SU-DHL-6 (cell line): ENCODE measurements around the gene VWA5B1.

ENCODE experiments used
- H2AFZ ChIP-seq: fragments of 200-600 bp; sonication (generic); 2 replicates; pipeline ENCODE4 v1.6.1; 2014; ENCODE audit warnings: low read depth, mild to moderate bottlenecking, moderate library complexity, mixed read lengths, antibody characterized with exemption, low read length; ENCODE audit not compliant: severe bottlenecking
- H3F3A ChIP-seq: fragments of 200-600 bp; shearing (Covaris generic); 2 replicates; pipeline ENCODE4 v1.6.0; 2016; ENCODE audit warnings: antibody characterized with exemption, mild to moderate bottlenecking; ENCODE audit not compliant: insufficient read depth
- H3K27ac ChIP-seq: fragments of 200-600 bp; sonication (generic); 2 replicates; pipeline ENCODE4 v1.5.1; 2016; ENCODE audit warnings: low read depth, mild to moderate bottlenecking, low read length, moderate library complexity, mixed read lengths
- H3K27me3 ChIP-seq: fragments of 200-600 bp; sonication (generic), shearing (Covaris generic); 2 replicates; pipeline ENCODE4 v1.6.0; 2014; ENCODE audit warnings: mild to moderate bottlenecking, low read length
- H3K36me3 ChIP-seq: fragments of 200-600 bp; sonication (generic); 2 replicates; pipeline ENCODE4 v1.6.1; 2014; ENCODE audit warnings: mild to moderate bottlenecking, low read length, mixed read lengths
- H3K4me2 ChIP-seq: fragments of 300-600, 200-600 bp; shearing (Covaris generic), sonication (generic); 2 replicates; pipeline ENCODE4 v1.6.0; 2014; ENCODE audit warnings: low read length, low read depth, mild to moderate bottlenecking; ENCODE audit not compliant: poor library complexity, severe bottlenecking
- H3K4me3 ChIP-seq: fragments of 200-600 bp; sonication (generic); 2 replicates; pipeline ENCODE4 v1.5.1; 2014; ENCODE audit warnings: antibody characterized with exemption, low read length, mild to moderate bottlenecking, mixed read lengths; ENCODE audit not compliant: insufficient read depth, poor library complexity, severe bottlenecking
- H3K79me2 ChIP-seq: fragments of 200-600 bp; sonication (generic); 2 replicates; pipeline ENCODE4 v1.6.1; 2014; ENCODE audit warnings: mild to moderate bottlenecking, low read length, moderate library complexity; ENCODE audit not compliant: insufficient read depth
- H3K9ac ChIP-seq: fragments of 200-600 bp; sonication (generic); 2 replicates; pipeline ENCODE4 v1.7.0; 2014; ENCODE audit warnings: mild to moderate bottlenecking, low read length
- H3K9me2 ChIP-seq: fragments of 200-600 bp; sonication (generic); replicated peaks from 2 replicates; pipeline ENCODE4 v1.6.1; 2014; ENCODE audit warnings: low read length; ENCODE audit not compliant: insufficient read depth
- H3K9me3 ChIP-seq: fragments of 200-600 bp; sonication (generic); 2 replicates; pipeline ENCODE4 v1.6.1; 2014; ENCODE audit warnings: low read length, mixed read lengths; ENCODE audit not compliant: insufficient read depth
- H4K20me1 ChIP-seq: fragments of 200-600 bp; sonication (generic); 2 replicates; pipeline ENCODE4 v1.6.1; 2014; ENCODE audit warnings: low read depth, mild to moderate bottlenecking, antibody characterized with exemption, low read length, moderate library complexity, mixed read lengths
- EZH2phosphoT487 ChIP-seq: fragments of 200-600 bp; sonication (generic), shearing (Covaris generic); conservative IDR thresholded peaks from 2 replicates; pipeline ENCODE4 v1.6.1; 2018; ENCODE audit warnings: mild to moderate bottlenecking, antibody characterized with exemption, low read length, moderate library complexity, mixed read lengths
- TF ChIP-seq, protein P1 (sequence below): fragments of 200-600 bp; sonication (generic); IDR thresholded peaks from one replicate; pipeline ENCODE4 v1.5.1; 2017; ENCODE audit warnings: antibody characterized with exemption, mild to moderate bottlenecking, low read length, moderate library complexity; ENCODE audit not compliant: insufficient read depth, poor library complexity, severe bottlenecking

Gene VWA5B1

DNA sequence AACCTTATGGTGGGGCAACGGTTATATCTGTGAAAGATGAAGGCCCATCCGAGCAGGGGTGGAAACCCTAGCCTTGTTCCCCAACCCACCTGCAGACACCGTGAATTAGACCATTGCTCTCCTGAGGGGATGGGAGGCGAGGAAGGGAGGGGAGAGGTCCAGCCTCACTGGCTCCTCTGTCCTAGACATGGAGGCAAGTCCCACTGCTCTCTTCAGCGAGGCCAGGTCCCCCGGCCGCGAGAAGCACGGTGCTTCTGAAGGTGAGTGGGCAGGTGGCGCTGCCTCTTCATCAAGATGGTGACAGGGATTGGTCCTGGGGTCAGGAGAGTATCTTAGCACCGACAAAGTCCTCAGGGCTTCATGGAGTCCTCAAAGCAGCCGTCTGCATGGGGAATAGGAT, 59.3 kb downstream of the VWA5B1 start:
- H3K4me3 ChIP-seq, result no peak overlapping the region
- no peak overlapping the region for H3K9ac ChIP-seq
- H3K27ac ChIP-seq, result no peak overlapping the region
- no peaks in the 10 kb centered on the region for H3K27me3 ChIP-seq
- H3K9me3 ChIP-seq, result no peaks in the 10 kb centered on the region
- no peaks in the 10 kb centered on the region for H3K79me2 ChIP-seq
- no peak overlapping the region for H2AFZ ChIP-seq
- H3F3A ChIP-seq, result no peaks in the 10 kb centered on the region
- TF ChIP-seq EZH2phosphoT487, result no peak
- TF ChIP-seq, protein P1, sequence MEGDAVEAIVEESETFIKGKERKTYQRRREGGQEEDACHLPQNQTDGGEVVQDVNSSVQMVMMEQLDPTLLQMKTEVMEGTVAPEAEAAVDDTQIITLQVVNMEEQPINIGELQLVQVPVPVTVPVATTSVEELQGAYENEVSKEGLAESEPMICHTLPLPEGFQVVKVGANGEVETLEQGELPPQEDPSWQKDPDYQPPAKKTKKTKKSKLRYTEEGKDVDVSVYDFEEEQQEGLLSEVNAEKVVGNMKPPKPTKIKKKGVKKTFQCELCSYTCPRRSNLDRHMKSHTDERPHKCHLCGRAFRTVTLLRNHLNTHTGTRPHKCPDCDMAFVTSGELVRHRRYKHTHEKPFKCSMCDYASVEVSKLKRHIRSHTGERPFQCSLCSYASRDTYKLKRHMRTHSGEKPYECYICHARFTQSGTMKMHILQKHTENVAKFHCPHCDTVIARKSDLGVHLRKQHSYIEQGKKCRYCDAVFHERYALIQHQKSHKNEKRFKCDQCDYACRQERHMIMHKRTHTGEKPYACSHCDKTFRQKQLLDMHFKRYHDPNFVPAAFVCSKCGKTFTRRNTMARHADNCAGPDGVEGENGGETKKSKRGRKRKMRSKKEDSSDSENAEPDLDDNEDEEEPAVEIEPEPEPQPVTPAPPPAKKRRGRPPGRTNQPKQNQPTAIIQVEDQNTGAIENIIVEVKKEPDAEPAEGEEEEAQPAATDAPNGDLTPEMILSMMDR, result no peak
- no peaks in the 10 kb centered on the region for H3K36me3 ChIP-seq
- H4K20me1 ChIP-seq, result no peaks in the 10 kb centered on the region
- H3K9me2 ChIP-seq, result no peaks in the 10 kb centered on the region
- H3K4me2 ChIP-seq, result no peak overlapping the region

DNA sequence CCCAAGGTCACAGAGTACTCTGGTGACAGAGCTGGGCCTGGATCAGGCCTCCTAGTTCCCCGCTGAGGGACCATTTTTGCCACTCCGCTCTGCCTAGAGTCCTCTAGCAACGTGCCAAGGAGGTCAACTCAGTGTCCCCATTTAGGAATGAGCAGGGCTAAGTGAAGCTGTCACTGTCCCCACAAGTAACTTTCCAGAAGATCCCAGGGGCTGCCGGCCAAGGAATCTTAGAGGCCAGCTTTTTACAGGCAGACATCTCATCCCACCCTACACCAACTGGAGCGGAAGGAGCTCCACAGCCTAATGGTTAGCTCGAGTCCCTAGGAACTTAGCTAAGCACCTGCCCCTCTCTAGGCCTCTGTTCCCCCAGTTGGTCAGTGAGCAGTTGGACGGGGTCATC, 59.7 kb downstream of the VWA5B1 start:
- Histone ChIP-seq H3K27ac (no peak overlapping the region), H4K20me1 (no peaks in the 10 kb centered on the region), H3K36me3 (no peaks in the 10 kb centered on the region), H3K9me2 (no peaks in the 10 kb centered on the region), H3K79me2 (no peaks in the 10 kb centered on the region), H3K4me3 (no peak overlapping the region), H3K9me3 (no peaks in the 10 kb centered on the region), H3F3A (no peaks in the 10 kb centered on the region), H3K4me2 (no peak overlapping the region), H3K9ac (no peak overlapping the region), H2AFZ (no peak overlapping the region), H3K27me3 (no peaks in the 10 kb centered on the region)
- TF ChIP-seq, protein P1, result no peak
- no peak for TF ChIP-seq EZH2phosphoT487

DNA sequence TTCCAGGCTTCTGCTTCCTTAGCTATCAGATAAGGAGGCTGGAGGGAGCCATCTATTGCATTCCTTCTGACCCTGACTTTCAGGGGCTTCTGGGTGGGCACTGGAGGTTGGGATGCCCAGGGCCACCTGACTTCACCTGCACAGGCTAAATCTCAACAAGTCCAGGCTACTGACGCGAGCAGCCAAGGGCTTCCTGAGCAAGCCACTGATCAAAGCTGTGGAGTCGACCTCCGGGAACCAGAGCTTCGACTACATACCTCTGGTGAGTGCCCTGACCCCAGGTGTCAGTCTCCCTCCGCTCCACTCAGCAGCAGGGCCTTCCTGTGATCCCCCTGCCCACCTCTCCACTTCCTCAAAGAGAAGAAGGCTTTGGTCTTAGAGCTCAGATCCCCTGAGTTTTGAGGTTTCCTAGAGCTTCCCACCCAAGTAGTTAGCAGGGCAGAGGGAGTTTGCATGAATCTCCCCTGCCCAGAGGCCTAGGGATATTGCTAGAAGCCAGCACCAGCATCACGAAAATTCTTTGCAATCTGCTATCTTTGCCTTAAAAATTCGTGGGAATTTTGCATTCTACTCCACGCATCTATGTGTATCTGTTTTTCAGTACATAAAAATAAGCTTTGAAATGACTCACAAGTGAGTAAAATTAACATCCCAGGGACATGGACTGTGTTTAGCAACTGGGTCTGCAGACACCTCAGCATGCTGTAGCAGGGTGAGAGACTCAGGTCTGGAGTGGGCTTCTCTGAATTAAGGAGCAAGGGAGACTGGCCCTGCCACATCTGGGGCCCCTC, 61.4 kb downstream of the VWA5B1 start:
- no peaks in the 10 kb centered on the region for H3K9me2 ChIP-seq
- H3K4me2 ChIP-seq, result no peak overlapping the region
- no peaks in the 10 kb centered on the region for H3F3A ChIP-seq
- no peaks in the 10 kb centered on the region for H3K9me3 ChIP-seq
- no peak overlapping the region for H3K9ac ChIP-seq
- no peak overlapping the region for H3K27ac ChIP-seq
- H3K36me3 ChIP-seq, result no peaks in the 10 kb centered on the region
- H3K4me3 ChIP-seq, result no peak overlapping the region
- no peaks in the 10 kb centered on the region for H4K20me1 ChIP-seq
- TF ChIP-seq, protein P1, result no peak
- no peak for TF ChIP-seq EZH2phosphoT487
- H3K79me2 ChIP-seq, result no peaks in the 10 kb centered on the region
- no peaks in the 10 kb centered on the region for H3K27me3 ChIP-seq
- H2AFZ ChIP-seq, result no peak overlapping the region
